ENCODE data around the gene LAMC2.

LAMC2 gene

DNA sequence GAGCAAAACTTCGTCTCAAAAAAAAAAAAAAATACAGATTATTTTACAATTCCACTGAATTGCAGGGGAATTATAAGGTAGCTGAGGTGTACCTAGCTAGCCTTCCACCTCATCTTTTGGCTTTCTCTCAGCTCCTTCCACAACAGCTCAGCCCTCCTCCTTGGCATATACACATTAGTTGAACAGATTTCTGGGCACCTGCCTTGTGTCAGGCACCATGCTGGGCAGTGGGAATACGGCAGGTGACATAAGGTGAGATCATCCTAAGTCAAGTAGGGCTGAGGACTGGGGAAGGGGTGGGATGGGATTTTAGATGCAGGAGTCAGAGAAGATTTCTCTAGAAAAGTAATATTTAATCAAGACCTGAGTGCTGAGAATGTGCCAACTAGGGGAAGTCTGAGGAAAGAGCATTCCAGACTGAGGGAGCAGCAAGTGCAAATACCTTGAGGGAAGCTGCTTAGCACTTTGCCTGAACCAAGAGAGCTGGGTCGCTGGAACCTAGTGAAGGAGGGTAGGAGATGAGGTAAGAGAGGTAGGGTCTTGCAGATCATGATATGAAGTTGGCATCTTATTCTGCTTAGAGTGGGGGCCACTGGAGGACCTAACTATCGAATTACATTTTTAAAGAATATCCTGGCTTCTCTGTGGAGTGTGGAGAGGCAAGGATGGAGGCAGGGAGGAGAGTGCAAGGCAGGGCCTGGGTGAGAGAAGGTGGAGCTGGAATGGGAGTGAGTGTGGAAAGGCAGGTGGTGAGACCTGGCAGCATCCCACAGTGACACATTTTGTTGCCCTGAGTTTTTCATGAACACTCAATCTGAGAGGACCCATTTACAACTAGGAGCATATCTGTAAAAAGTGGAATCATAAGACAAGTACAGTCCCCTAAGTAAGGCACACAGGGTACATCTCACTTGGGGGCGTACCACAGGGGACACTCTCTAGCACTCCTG, 28.2 kb downstream of the LAMC2 start:
- peak; percentile 16 for DNase-seq (ENCODE audit: low read depth)

GRCh38 chr1:183215076-183215720, 29.1 kb downstream of the LAMC2 start:
- DNase-seq (ENCODE audit: low read depth) = peak; percentile 7

DNA sequence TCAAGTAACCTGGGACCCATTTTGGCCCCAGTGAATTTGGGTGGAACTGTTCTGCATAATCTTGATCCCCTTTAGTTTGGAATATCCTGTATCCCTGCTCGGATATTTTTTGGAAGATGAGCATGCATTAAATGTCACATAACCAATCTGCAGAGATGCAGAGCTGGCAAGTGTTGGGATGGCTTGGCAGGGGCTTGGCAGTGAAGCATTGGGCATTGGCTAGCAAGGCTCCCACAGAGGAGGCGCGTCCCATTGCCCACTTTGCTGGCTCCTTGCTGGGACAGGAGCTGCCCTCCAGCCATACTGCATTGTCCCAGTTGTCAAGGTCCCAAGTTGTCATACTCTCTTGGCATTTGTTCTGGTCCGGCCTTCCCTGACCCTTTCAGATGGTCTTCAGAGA, 29.9 kb downstream of the LAMC2 start:
- DNase-seq (ENCODE audit: low read depth) = no peak

DNA sequence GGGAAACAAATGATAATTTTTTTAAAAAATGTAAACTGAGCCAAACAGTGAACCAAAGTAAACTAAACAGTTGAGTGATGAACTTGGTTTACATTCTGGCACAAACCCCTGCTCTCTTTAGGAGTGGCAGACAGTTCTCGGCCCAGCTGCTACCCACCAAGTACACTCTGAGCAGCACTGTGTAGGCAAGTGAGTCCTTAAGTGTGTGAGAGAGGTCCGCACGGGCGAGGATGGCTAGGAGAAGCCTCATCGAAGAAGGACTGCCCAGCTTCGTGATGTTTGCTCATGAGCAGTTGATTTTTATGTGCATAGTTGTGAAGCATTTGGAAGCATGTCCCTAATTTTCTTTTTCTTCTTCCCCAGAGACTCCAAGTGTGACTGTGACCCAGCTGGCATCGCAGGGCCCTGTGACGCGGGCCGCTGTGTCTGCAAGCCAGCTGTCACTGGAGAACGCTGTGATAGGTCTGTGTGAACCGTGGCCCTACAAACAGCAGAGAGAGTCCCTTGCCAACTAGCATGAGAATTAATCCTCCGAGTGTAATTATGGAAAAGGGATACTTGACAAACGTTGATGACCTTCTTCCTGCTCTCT, 32.1 kb downstream of the LAMC2 start:
- DNase-seq (ENCODE audit: low read depth) = no peak

DNA sequence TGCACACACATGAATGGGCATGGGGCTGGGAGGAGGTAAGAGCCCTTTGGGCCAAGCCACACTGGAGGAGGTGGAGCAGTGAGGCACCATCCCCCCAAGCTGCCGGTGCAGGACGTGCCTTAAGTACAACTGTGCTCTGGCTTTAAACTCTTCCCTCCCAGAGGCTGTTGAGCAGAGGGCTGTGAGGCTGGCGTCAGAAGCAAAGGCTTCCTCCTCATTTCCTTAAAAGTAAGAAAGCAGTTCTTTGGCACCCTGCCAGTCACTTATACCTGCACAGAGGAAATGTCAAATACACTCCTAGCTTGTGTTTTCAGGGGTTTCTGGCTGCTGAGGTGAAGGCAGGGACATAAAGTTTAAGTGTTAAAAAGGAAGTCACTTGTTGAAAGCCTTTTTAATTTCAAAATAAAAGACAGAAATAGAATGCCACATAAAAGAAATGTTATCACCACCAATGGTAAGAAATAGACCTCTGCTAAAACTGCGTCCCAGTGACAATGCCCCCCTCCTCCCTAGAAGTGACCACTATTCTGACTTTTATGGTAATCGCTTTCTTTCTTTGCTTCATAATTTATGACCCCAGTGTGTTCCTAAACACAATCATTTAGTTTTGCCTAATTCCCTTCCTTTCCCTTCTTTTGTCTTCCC, 33.0 kb downstream of the LAMC2 start:
- peak; percentile 32 for DNase-seq (ENCODE audit: low read depth)

DNA sequence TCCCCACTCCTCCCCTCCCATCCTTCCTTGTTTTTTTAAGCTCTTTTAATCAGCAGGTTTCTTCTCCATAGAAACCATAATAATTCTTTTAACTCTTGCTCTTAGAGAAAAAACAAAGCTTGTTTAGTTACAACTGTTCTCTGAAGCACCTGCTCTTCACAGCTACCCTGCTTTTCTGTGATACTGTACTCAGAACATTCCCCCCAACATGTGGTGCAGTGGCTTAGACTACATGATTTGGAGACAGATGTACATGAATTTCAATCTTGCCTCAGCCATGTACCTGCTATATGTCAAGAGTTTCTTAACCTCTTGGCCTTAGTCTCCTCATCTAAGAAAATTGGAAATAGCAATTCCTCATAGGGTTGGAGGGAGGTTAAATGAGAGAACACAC, 33.5 kb downstream of the LAMC2 start:
- no peak for DNase-seq (ENCODE audit: low read depth)

- DNase-seq (ENCODE audit: low read depth) = no peak
These were observed 36.8 kb downstream of the LAMC2 start for GRCh38 chr1:183222909-183223308.

DNA sequence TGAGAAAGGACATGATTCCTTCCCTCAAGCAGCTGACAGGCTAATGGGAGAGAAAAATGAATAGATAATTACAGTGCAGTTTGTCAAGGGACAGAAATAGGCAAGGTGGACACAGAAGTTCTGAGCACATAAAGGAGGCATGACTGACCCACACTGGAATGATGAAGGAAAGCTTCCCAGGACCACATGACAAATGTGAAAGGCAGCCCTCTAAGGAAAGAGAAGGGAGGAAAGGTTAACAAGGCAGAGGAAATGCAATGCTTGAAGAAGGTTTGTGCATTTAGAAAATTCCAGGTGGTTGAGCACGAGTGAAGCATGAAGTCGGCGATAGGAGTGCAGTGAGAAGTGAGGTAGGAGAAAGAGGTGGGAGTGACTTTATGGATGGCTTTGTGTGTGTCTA, 37.4 kb downstream of the LAMC2 start:
- peak; percentile 74 for DNase-seq (ENCODE audit: low read depth)

- DNase-seq (ENCODE audit: low read depth) = no peak
These were observed 40.3 kb downstream of the LAMC2 start for GRCh38 chr1:183226361-183226760.

DNA sequence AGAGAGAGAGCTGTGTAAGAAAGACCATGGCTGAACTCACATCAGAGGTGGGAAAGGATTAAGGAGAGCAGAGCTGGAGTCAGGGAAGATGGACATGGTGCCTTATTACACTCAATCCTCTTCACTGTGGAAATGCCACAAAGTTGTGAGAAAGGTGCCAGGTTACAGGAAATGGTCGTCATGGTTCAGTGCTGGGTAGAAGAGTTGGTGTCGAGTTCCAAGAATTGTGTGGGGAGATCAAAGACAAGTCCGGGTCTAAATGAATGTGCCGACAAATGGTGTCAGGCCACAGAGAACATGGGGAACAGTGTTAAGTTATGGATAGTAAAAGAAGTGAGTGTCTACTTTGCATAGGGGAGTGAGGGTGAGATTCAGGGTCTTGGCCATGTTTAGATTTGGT, 40.9 kb downstream of the LAMC2 start:
- DNase-seq (ENCODE audit: low read depth) = no peak

- peak; percentile 56 for DNase-seq (ENCODE audit: low read depth)
These were observed 41.6 kb downstream of the LAMC2 start for GRCh38 chr1:183227422-183228346.

DNA sequence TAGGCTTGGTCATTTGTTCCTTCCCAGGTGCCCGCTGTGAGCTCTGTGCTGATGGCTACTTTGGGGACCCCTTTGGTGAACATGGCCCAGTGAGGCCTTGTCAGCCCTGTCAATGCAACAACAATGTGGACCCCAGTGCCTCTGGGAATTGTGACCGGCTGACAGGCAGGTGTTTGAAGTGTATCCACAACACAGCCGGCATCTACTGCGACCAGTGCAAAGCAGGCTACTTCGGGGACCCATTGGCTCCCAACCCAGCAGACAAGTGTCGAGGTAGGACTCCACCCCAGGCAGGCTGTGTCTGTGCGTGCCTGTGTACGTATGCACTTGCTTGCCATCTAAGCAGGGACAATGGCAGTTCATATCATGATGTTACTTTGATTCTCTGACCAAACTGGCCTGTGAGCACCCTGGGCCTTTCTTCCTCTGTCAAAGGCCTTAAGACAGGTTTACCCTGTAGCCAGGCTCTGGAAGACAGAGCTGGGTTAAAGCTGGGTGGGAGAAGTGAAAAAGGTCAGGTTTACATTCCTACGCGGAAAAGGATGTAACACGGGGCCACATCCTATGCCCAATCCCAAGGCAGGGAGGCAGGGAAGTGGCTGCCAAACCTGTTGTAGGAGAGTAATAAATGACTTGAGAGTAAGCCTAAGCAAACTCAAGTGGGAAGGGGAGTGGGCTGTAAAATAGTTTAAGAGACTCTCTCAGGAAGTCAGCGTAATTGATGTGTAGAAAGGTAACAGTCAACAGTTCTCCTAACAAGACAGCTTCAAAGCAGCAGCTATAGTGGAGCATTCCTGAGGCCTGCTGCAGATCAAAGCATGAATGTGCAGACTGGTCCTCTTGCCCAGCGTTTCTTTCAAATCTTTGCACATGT, 42.5 kb downstream of the LAMC2 start:
- DNase-seq (ENCODE audit: low read depth) = no peak

- DNase-seq (ENCODE audit: low read depth) = peak; percentile 82
These were observed 44.3 kb downstream of the LAMC2 start for GRCh38 chr1:183230413-183230812.

DNA sequence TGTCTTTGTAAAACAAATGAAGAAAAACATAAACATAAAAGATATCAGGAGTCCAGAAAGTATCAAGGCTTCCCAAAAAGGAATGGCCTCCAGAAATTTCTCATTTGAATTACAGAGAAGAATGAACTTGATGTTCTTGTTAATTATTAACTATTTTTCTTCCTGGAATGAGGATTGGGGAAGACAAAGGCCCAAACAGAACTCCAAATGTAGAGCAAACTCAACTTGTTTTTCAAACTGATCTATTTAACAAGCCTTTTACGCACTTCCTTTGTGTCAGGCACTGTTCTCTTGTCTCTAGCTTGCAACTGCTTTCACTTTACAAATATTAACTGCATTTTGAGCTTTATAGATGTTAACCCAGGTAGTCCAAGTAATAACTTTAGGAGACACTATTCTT, 45.5 kb downstream of the LAMC2 start:
- DNase-seq (ENCODE audit: low read depth) = no peak

DNA sequence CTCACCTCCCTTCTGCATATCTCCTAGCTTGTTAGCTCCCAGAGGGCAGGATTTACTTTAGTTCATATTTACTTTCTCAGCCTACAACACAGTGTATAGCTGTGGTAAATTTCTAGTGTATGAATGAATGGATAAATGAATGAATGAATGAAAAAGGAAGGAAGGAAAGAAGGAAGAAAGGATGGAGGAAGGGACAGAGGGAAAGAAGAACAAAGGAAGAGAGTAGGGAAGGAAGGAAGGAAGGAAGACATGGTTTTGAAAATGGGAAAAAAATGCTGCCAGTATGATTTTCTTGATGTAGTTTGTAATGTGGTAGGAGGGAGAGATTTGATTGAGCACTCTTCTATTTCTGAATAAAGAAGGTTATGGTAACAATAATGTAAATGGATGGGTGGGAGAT, 47.0 kb downstream of the LAMC2 start:
- DNase-seq (ENCODE audit: low read depth) = no peak

DNA sequence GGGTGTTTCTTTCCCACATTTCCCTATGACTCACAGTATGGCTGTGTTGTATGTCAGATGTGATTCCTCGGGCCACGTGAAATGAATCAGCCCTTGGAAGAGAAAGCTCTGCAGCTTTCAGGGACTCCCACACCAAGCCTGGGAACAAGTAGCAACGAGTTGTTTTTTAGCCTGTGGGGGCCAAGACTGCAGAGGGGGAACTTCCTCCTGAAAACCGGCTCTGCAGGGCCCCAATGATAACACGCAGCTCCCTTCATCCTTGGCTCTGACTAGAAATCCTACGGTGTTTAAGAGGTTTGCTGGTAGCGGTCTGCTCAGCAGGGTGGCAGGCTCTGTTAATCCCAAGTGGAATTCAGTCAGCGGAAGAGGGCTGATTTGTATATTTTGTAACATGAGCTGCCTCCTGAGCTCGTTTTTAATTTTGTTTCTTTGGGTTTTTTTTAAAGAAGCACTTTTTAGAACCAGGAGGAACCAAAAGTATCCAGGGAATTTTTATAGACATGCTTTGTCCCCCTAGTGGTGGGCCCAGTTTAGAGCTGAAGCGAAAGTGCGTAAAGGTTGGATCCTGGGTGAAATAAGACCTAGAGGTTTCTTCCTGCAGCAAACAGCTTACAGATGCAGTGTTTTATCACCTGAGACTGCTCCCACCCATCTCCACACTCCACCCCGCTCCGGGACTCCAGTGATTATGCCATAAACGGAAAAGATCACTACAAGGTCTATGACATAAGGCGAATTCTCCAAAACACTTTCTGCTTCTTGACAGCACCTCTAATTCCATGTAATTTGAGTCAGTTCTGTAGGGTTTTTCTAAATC, 48.8 kb downstream of the LAMC2 start:
- DNase-seq (ENCODE audit: low read depth) = peak; percentile 98

DNA sequence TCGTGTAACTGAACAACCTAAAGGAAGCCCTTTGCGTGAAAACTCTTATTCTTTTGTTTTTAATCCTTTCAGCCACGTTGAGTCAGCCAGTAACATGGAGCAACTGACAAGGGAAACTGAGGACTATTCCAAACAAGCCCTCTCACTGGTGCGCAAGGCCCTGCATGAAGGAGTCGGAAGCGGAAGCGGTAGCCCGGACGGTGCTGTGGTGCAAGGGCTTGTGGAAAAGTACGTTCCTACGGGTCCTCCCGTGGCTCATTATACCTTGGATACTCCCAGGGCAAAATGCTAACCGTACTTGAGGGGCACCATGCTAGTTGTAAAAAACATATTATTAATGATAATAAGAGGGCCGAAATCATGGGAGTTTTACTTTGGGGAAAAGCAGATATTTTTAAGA, 49.4 kb downstream of the LAMC2 start:
- DNase-seq (ENCODE audit: low read depth) = no peak

GRCh38 chr1:183236158-183236725, 50.2 kb downstream of the LAMC2 start:
- no peak for DNase-seq (ENCODE audit: low read depth)

DNA sequence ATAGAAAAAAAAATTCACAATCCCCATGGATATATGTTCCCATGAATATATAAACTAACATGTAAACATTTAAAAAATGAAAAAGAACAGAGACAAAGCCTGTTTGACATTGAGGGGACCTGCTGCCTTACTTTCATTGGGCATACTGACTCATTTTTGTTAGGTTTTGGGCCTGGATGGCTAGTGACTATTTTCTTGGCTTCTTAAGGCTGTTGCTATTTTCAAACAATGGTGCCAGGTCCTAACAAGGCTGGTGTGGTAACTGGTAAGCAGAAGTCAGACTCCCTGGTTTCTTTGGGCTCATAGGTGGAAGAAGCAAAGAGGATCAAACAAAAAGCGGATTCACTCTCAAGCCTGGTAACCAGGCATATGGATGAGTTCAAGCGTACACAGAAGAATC, 51.0 kb downstream of the LAMC2 start:
- no peak for DNase-seq (ENCODE audit: low read depth)

Measured in EH (cell line).